Gastrocnemius medialis (tissue), 4 donors: ENCODE data around the gene HOXB6.

Experiments used
- CTCF ChIP-seq, 5 experiments: fragments of 450-650 bp in 3 of 5; fragments of 200-600 bp in 2 of 5; sonication (generic) in 2 of 5; IDR thresholded peaks in 4 of 5; conservative IDR thresholded peaks in 1 of 5; 1 replicate in 4 of 5; 2 replicates in 1 of 5; pipeline ENCODE4 v1.5.1; 2016 to 2019; ENCODE audit warnings: antibody characterized with exemption in 5 of 5, mild to moderate bottlenecking in 3 of 5, moderate library complexity in 3 of 5
- POLR2A ChIP-seq, 2 donors: fragments of 450-650 bp; IDR thresholded peaks; one replicate each; pipeline ENCODE4 v1.6.1; 2017; ENCODE audit warnings: antibody characterized with exemption in 2 of 2, mild to moderate bottlenecking in 2 of 2, moderate library complexity in 2 of 2

GRCh38 chr17:48646183-48647102 is 41.7 kb upstream of the HOXB6 start:
- TF ChIP-seq POLR2A (IDR thresholded peaks at IDR 0.05) (no peak), CTCF (IDR thresholded peaks at IDR 0.05 in 4 of 5, conservative IDR thresholded peaks at IDR 0.05 in 1 of 5) (no peak)
